Muscle layer of duodenum (tissue), 2 donors: ENCODE measurements around the gene CLTC.
A peak's percentile ranks its signal among the peaks of the same experiment; 100 is the strongest.

Experiments
- H3K27ac ChIP-seq: one replicate; pipeline ENCODE4 v1.7.0; 2013; ENCODE audit warnings: mild to moderate bottlenecking, low read length
- H3K27me3 ChIP-seq: one replicate; pipeline ENCODE4 v1.7.0; 2013; ENCODE audit warnings: low read depth, mild to moderate bottlenecking, control low read depth, low read length
- H3K36me3 ChIP-seq, 2 donors: one replicate each; pipeline ENCODE4 v1.7.0; 2013; ENCODE audit warnings: low read length in 2 of 2, control low read depth in 1 of 2, mild to moderate bottlenecking in 1 of 2; ENCODE audit not compliant: insufficient read depth in 2 of 2, control insufficient read depth in 1 of 2
- H3K4me1 ChIP-seq, 2 donors: one replicate each; pipeline ENCODE4 v1.7.0; 2013; ENCODE audit warnings: low read length in 2 of 2, mild to moderate bottlenecking in 2 of 2, control low read depth in 1 of 2, moderate library complexity in 1 of 2; ENCODE audit not compliant: insufficient read depth in 2 of 2, control insufficient read depth in 1 of 2
- H3K4me3 ChIP-seq, 2 donors: one replicate each; pipeline ENCODE4 v1.7.0; 2013; ENCODE audit warnings: low read length in 2 of 2, low read depth in 1 of 2, mild to moderate bottlenecking in 1 of 2
- H3K9me3 ChIP-seq, 2 donors: one replicate each; pipeline ENCODE4 v1.7.0; 2013; ENCODE audit warnings: low read length in 2 of 2, control low read depth in 1 of 2, mild to moderate bottlenecking in 1 of 2; ENCODE audit not compliant: control insufficient read depth in 1 of 2
- donor health status: healthy.

The CLTC gene

GRCh38 chr17:59620064-59620359 is 317 bp downstream of the CLTC start:
- H3K27ac ChIP-seq = peak overlapping the region; percentile 100
- peaks cover 0 to 15% of the 10 kb centered on the region in 2 donors for H3K36me3 ChIP-seq
- peak overlapping the region; percentile 75 to 98 for H3K4me3 ChIP-seq
- H3K27me3 ChIP-seq = no peaks in the 10 kb centered on the region
- H3K9me3 ChIP-seq = no peaks in the 10 kb centered on the region
- peaks cover 17 to 39% of the 10 kb centered on the region in 2 donors for H3K4me1 ChIP-seq

GRCh38 chr17:59620518-59621259 is 994 bp downstream of the CLTC start:
- no peaks in the 10 kb centered on the region for H3K9me3 ChIP-seq
- peak overlapping the region; percentile 100 for H3K27ac ChIP-seq
- H3K27me3 ChIP-seq = no peaks in the 10 kb centered on the region
- peaks cover 0 to 15% of the 10 kb centered on the region in 2 donors for H3K36me3 ChIP-seq
- peaks cover 17 to 39% of the 10 kb centered on the region in 2 donors for H3K4me1 ChIP-seq
- H3K4me3 ChIP-seq = peak overlapping the region; percentile 75 to 98

GRCh38 chr17:59621771-59622170 is 2.1 kb downstream of the CLTC start:
- Histone ChIP-seq H3K4me1 (peaks cover 17 to 49% of the 10 kb centered on the region in 2 donors), H3K27me3 (no peaks in the 10 kb centered on the region), H3K9me3 (no peaks in the 10 kb centered on the region), H3K36me3 (peaks cover 0 to 15% of the 10 kb centered on the region in 2 donors), H3K4me3 (peak overlapping the region; percentile 75 to 98), H3K27ac (peak overlapping the region; percentile 77)

DNA sequence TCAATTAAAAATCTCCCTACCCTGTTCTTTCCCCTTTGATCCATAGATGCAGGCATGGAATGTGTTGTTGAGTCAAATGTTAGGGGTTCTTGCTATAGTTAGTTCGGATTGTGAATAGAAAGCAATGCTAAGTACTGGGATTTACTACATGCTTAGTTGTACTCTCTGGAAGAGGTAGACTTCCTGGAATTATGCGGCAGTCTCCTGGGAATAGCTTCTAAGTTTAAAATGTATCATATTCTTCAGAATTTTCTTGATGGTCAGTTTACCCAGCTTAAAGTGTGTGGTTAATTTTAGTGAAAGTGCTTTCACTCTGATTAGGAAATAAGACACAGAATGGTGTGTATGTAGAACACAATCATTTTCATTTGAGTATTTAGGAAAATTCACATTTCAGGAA is 3.5 kb downstream of the CLTC start:
- peaks cover 21 to 63% of the 10 kb centered on the region in 2 donors for H3K4me1 ChIP-seq
- no peaks in the 10 kb centered on the region for H3K9me3 ChIP-seq
- H3K4me3 ChIP-seq = peak overlapping the region in 1 of 2 donors; percentile 98
- no peaks in the 10 kb centered on the region for H3K27me3 ChIP-seq
- peak overlapping the region; percentile 25 for H3K27ac ChIP-seq
- peaks cover 0 to 15% of the 10 kb centered on the region in 2 donors for H3K36me3 ChIP-seq

DNA sequence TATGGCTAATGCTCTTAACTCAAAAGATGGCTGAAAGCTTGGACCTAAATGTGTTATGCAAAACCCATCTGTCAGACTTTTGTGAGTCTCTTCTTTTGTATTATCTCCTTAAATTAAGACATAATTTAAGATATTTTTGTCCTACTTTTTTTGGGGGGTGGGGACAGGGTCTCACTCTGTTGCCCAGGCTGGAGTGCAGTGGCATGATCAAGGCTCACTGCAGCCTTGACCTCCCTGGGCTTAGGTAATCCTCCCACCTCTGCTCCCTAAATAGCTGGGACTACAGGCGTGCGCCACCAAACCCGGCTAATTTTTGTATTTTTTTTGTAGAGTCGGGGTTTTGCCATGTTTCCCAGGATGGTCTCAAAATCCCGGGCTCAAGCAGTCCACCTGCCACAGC is 7.1 kb downstream of the CLTC start:
- peak overlapping the region; percentile 53 for H3K27ac ChIP-seq
- peaks cover 18 to 70% of the 10 kb centered on the region in 2 donors for H3K4me1 ChIP-seq
- no peak overlapping the region for H3K4me3 ChIP-seq
- no peaks in the 10 kb centered on the region for H3K36me3 ChIP-seq
- H3K27me3 ChIP-seq = no peaks in the 10 kb centered on the region
- no peaks in the 10 kb centered on the region for H3K9me3 ChIP-seq

DNA sequence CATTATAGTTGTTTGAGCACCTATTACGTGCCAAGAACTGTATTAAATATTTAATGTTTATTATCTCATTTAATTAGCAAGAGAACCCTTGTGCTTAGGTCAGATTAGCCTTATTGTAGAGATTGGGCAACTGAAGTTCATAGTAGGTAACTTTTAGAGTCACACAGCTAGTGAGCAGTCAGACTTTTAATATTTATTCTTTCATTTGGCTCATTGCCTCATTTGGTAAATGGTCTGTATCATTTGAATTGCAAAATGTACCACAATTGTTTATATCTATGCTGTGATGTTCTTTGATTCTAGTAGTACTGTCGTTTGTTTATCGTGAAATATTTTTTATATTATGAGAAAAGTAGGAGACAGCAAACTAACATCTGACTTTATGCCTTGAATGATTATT is 7.6 kb downstream of the CLTC start:
- H3K36me3 ChIP-seq = no peaks in the 10 kb centered on the region
- H3K4me3 ChIP-seq = peak overlapping the region in 1 of 2 donors; percentile 2
- H3K4me1 ChIP-seq = peaks cover 13 to 65% of the 10 kb centered on the region in 2 donors
- no peaks in the 10 kb centered on the region for H3K9me3 ChIP-seq
- H3K27me3 ChIP-seq = no peaks in the 10 kb centered on the region
- H3K27ac ChIP-seq = peak overlapping the region; percentile 53

DNA sequence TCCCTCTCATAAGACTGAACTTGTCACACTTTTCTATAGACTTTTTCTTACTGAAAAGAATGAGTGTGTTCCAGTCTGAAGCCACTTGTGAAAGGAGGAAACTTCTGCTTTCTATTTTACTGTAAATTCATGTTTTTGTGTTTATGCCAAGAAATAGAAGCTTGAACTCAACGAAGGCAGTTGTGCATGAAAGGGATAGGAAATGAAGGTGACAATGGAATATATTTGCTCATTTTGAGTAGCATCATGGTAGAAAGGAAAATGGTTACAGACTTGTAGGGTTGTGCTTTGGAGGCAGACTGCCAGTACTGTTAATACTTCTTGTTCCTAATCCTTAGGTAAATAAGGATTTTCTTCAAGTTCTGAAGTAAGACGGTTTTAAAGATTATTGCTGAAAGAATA is 8.1 kb downstream of the CLTC start:
- no peaks in the 10 kb centered on the region for H3K9me3 ChIP-seq
- H3K4me1 ChIP-seq = peaks cover 13 to 65% of the 10 kb centered on the region in 2 donors
- H3K36me3 ChIP-seq = no peaks in the 10 kb centered on the region
- H3K27ac ChIP-seq = peak overlapping the region; percentile 53
- peak overlapping the region in 1 of 2 donors; percentile 2 for H3K4me3 ChIP-seq
- no peaks in the 10 kb centered on the region for H3K27me3 ChIP-seq

- Histone ChIP-seq H3K36me3 (no peaks in the 10 kb centered on the region), H3K27me3 (no peaks in the 10 kb centered on the region), H3K9me3 (no peaks in the 10 kb centered on the region), H3K4me3 (no peak overlapping the region), H3K27ac (no peak overlapping the region), H3K4me1 (peaks cover 16 to 64% of the 10 kb centered on the region in 2 donors)
Measured at GRCh38 chr17:59629174-59629573, 9.5 kb downstream of the CLTC start.

GRCh38 chr17:59631276-59631675 is 11.6 kb downstream of the CLTC start:
- no peak overlapping the region for H3K4me3 ChIP-seq
- H3K36me3 ChIP-seq = no peaks in the 10 kb centered on the region
- H3K9me3 ChIP-seq = no peaks in the 10 kb centered on the region
- no peak overlapping the region for H3K27ac ChIP-seq
- peaks cover 23 to 66% of the 10 kb centered on the region in 2 donors for H3K4me1 ChIP-seq
- no peaks in the 10 kb centered on the region for H3K27me3 ChIP-seq

- no peak overlapping the region for H3K4me3 ChIP-seq
- H3K27me3 ChIP-seq = no peaks in the 10 kb centered on the region
- H3K27ac ChIP-seq = no peak overlapping the region
- no peaks in the 10 kb centered on the region for H3K9me3 ChIP-seq
- H3K36me3 ChIP-seq = no peaks in the 10 kb centered on the region
- H3K4me1 ChIP-seq = peaks cover 21 to 55% of the 10 kb centered on the region in 2 donors
Measured at GRCh38 chr17:59632398-59632797, 12.7 kb downstream of the CLTC start.

DNA sequence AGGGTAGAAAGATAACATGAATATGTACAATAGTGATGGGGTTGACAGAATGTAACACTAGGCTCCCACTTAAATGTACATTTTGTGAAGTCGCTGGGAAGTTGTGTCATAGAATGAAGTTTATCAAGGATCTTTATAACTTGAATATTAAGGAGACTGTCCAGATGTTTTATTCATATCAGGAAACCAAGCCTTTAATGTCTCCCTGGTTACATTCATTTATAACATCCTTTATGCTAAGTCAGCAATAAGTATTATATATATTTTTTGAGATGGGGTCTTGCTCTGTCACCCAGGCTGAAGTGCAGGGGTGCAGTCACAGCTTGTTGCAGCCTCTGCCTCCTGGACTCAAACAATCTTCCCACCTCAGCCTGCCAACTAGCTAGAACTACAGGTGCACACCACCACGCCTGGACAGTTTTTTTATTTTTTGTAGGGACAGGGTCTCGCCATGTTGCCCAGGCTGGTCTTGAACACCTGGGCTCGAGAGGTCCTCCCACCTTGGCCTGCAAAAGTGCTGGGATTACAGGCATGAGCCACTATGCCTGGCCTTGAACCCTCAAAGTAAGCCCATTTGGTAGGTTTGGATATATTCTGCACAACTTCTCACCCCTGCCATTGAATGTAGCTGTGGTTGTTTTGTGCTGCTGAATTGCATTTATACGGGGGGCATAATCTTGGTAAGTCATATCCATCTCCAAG is 14.1 kb downstream of the CLTC start:
- Histone ChIP-seq H3K9me3 (no peaks in the 10 kb centered on the region), H3K27ac (no peak overlapping the region), H3K4me1 (peaks cover 9 to 43% of the 10 kb centered on the region in 2 donors), H3K4me3 (no peak overlapping the region), H3K27me3 (no peaks in the 10 kb centered on the region), H3K36me3 (no peaks in the 10 kb centered on the region)
